ENCODE results near the gene FLRT1. TPM values are rescaled to one million over a fixed set of nuclear protein-coding genes. Genes with fewer than 3 reads are reported as not detected.

The FLRT1 gene
- total RNA-seq, 1 experiment from 2014 or later = 0.44 TPM

DNA sequence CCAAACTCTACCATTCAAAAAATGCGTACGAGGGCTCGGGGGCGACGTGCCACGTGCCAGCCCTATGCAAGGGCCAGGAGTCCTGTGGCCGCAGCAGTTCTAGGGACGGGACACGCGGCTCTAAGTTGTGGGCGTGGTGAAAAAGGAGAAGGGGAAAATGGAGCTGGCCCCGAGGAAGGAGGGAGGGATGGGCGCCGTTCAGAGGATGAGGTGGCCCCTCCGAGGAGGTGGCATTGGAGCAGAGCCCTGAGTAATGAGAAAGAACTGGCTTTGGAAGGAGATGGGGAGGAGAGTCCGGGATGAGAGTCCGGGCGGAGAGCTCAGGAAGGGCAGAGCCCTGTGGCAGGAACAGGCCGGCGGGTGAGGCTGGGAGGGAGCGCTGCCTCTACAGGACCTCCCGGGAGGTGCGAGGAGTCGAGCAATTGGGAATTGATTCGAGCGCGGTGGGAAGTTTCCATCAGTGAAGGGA lies 28.5 kb upstream of the FLRT1 start:
- peak in 1 of 2 experiments; percentile 52 for DNase-seq
- TF ChIP-seq, protein P1, sequence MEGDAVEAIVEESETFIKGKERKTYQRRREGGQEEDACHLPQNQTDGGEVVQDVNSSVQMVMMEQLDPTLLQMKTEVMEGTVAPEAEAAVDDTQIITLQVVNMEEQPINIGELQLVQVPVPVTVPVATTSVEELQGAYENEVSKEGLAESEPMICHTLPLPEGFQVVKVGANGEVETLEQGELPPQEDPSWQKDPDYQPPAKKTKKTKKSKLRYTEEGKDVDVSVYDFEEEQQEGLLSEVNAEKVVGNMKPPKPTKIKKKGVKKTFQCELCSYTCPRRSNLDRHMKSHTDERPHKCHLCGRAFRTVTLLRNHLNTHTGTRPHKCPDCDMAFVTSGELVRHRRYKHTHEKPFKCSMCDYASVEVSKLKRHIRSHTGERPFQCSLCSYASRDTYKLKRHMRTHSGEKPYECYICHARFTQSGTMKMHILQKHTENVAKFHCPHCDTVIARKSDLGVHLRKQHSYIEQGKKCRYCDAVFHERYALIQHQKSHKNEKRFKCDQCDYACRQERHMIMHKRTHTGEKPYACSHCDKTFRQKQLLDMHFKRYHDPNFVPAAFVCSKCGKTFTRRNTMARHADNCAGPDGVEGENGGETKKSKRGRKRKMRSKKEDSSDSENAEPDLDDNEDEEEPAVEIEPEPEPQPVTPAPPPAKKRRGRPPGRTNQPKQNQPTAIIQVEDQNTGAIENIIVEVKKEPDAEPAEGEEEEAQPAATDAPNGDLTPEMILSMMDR (conservative IDR thresholded peaks at IDR 0.05) = no peak; the same call in 1 of the 2 replicates
- TF ChIP-seq EZH2 (IDR thresholded peaks at IDR 0.05; ENCODE audit: low read depth) = no peak
- ChIA-PET CTCF (no interaction called here), POLR2A (ENCODE audit: unreplicated experiment) (interaction anchor here (0.6 to 0.7 kb wide), 3 partner anchors 33 to 418 kb away, joined by 3 to 9 read pairs (median 5); partner anchors contain the start of gene COX8A)
- H4K20me1 ChIP-seq (ENCODE audit: insufficient read depth) = peaks cover 59% of the 10 kb centered on the region
- no peaks in the 10 kb centered on the region for H3K9me3 ChIP-seq (ENCODE audit: insufficient read depth, low read depth)
- no peak overlapping the region for H2AFZ ChIP-seq
- intact Hi-C loops (cut with micrococcal nuclease; ENCODE audit: unreplicated experiment) = no loop called here
- no peaks in the 10 kb centered on the region for H3K27me3 ChIP-seq (ENCODE audit: insufficient read depth, low read depth)
- H3K4me3 ChIP-seq = no peak overlapping the region
- no peaks in the 10 kb centered on the region for H3K36me3 ChIP-seq (ENCODE audit: low read depth)
- peaks cover 14% of the 10 kb centered on the region; the same call in 1 of the 2 replicates for H3F3A ChIP-seq (ENCODE audit: insufficient read depth, low read depth)
- no peak overlapping the region for H3K4me2 ChIP-seq
- no TSS peak for BruUV-seq (replicated peaks)
- no peaks in the 10 kb centered on the region for H3K9me2 ChIP-seq (ENCODE audit: insufficient read depth)
- H3K4me1 ChIP-seq (replicated peaks; ENCODE audit: insufficient read depth) = no peaks in the 10 kb centered on the region
- no peak overlapping the region for H3K27ac ChIP-seq
- H3K79me2 ChIP-seq (ENCODE audit: low read depth) = no peaks in the 10 kb centered on the region

DNA sequence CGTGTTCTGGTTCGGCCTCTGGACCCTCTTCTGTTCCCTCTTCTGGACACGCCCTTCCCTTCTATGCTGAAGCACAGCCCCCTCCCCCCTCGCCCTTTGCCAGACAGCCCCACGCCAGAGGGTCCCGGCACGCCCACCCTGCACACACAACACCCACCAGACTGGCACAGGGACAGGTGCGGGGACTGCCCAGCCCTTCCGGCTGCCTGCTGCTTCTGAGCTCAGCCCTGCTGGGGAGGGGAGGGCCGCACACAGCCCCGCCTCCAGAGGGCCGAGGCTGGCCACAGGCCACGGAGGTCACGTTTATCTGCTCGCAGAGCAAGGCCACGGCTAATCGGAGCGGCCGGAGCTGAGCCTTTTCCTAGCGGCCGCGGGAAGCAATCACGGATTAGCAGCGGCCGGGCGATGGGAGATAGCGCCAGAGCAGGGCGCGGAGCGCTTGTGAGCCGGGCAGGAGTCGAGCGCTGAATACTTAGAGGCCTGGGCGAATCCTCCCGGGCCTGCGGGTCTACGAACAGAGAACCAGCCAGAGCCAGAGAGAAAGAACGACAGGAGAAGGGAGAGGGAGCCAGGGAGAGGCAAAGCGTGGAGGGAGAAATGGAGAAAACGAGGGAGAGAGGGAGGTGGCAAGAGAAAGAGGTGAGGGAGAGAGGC lies 28.0 kb upstream of the FLRT1 start:
- no peaks in the 10 kb centered on the region for H3K36me3 ChIP-seq (ENCODE audit: low read depth)
- TF ChIP-seq, protein P1 (conservative IDR thresholded peaks at IDR 0.05) = no peak; the same call in 1 of the 2 replicates
- TF ChIP-seq EZH2 (IDR thresholded peaks at IDR 0.05; ENCODE audit: low read depth) = no peak
- H4K20me1 ChIP-seq (ENCODE audit: insufficient read depth) = peaks cover 54% of the 10 kb centered on the region
- intact Hi-C loops (cut with micrococcal nuclease; ENCODE audit: unreplicated experiment) = no loop called here
- H3K27ac ChIP-seq = no peak overlapping the region
- CTCF ChIA-PET = no interaction called here
- no peak overlapping the region for H3K4me2 ChIP-seq
- H3F3A ChIP-seq (ENCODE audit: insufficient read depth, low read depth) = peaks cover 15% of the 10 kb centered on the region; the same call in 1 of the 2 replicates
- H3K9me3 ChIP-seq (ENCODE audit: insufficient read depth, low read depth) = no peaks in the 10 kb centered on the region
- no peaks in the 10 kb centered on the region for H3K27me3 ChIP-seq (ENCODE audit: insufficient read depth, low read depth)
- no TSS peak for BruUV-seq (replicated peaks)
- peak in 1 of 2 experiments; percentile 74 for DNase-seq
- H3K9me2 ChIP-seq (ENCODE audit: insufficient read depth) = no peaks in the 10 kb centered on the region
- no peak overlapping the region for H2AFZ ChIP-seq
- POLR2A ChIA-PET (ENCODE audit: unreplicated experiment) = interaction anchor here (0.6 to 0.7 kb wide), 4 partner anchors 33 to 418 kb away, joined by 3 to 9 read pairs (median 4); partner anchors contain the start of genes COX8A and MARK2
- H3K4me3 ChIP-seq = no peak overlapping the region
- no peaks in the 10 kb centered on the region for H3K4me1 ChIP-seq (replicated peaks; ENCODE audit: insufficient read depth)
- no peaks in the 10 kb centered on the region for H3K79me2 ChIP-seq (ENCODE audit: low read depth)

GRCh38 chr11:64008283-64008913 lies 27.3 kb upstream of the FLRT1 start:
- H4K20me1 ChIP-seq (ENCODE audit: insufficient read depth) = peaks cover 49% of the 10 kb centered on the region
- H3K4me2 ChIP-seq = no peak overlapping the region
- TF ChIP-seq EZH2 (IDR thresholded peaks at IDR 0.05; ENCODE audit: low read depth) = no peak
- TF ChIP-seq, protein P1 (conservative IDR thresholded peaks at IDR 0.05) = no peak
- H3K9me3 ChIP-seq (ENCODE audit: insufficient read depth, low read depth) = no peaks in the 10 kb centered on the region
- peaks cover 13% of the 10 kb centered on the region; the same call in 1 of the 2 replicates for H3F3A ChIP-seq (ENCODE audit: insufficient read depth, low read depth)
- ChIA-PET CTCF (no interaction called here), POLR2A (ENCODE audit: unreplicated experiment) (interaction anchor here (0.6 kb wide), 1 partner anchor 169 kb away, joined by 4 read pairs; the partner anchor contains the start of gene MARK2)
- H3K36me3 ChIP-seq (ENCODE audit: low read depth) = no peaks in the 10 kb centered on the region
- intact Hi-C loops (cut with micrococcal nuclease; ENCODE audit: unreplicated experiment) = no loop called here
- H3K9me2 ChIP-seq (ENCODE audit: insufficient read depth) = no peaks in the 10 kb centered on the region
- no peaks in the 10 kb centered on the region for H3K4me1 ChIP-seq (replicated peaks; ENCODE audit: insufficient read depth)
- no peaks in the 10 kb centered on the region for H3K27me3 ChIP-seq (ENCODE audit: insufficient read depth, low read depth)
- no TSS peak for BruUV-seq (replicated peaks)
- no peak overlapping the region for H3K27ac ChIP-seq
- H3K4me3 ChIP-seq = no peak overlapping the region
- H3K79me2 ChIP-seq (ENCODE audit: low read depth) = no peaks in the 10 kb centered on the region
- no peak overlapping the region for H2AFZ ChIP-seq
- no peak for DNase-seq
